Inflammatory macrophage (primary cell): Measurements from ENCODE around the gene HCRT.
"Not testable (repeated sequence)": the region's sequence is repeated elsewhere in the genome, so short reads cannot be mapped to it uniquely, and the experiment has no call there.

Source experiments
- DNase-seq, 2 donors: peaks; one replicate each; pipeline ENCODE4 v3.0.0-alpha.2; 2020 to 2022

Gene HCRT

DNA sequence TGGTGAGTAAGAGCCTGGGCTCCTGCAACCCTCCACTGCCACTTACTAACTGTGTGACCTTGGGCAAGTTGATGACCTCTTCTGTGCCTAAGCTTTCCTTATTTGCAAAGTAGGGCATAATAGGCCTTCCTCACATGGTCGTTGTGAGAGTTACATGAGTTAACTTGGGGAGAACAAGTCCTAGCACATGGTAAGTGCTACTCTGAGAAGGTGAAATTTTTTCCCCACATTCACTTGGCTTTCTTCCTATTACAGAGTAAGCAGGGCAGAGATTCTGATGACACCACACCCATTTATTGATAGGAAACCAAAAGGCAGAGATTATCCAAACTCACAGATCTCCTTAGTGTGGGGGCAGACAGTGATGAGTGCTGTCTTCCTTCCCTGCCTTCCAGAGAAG lies 5.9 kb downstream of the HCRT start:
- peak in 1 of 2 donors; percentile 25 for DNase-seq

DNA sequence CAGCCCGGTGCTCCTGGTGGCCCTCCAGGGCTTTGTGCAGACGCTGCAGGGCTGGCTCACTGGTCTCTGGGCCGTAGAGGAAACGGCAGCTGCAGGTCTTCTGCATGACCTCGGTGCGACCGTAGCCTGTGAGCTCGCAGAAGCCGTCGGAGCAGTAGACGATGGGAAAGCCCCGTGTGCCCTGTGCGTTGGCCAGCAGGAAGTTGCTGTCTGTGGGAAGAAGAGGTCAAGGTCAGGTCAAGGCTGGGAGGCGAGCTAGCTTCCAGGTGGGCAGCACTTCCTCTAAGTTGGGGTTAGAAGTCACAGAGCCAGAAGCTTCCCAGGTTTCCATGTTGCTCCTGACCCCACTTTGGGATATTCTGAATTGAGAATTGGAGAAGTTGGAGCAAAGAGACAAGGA lies 6.4 kb downstream of the HCRT start:
- peak; percentile 70 to 93 for DNase-seq

DNA sequence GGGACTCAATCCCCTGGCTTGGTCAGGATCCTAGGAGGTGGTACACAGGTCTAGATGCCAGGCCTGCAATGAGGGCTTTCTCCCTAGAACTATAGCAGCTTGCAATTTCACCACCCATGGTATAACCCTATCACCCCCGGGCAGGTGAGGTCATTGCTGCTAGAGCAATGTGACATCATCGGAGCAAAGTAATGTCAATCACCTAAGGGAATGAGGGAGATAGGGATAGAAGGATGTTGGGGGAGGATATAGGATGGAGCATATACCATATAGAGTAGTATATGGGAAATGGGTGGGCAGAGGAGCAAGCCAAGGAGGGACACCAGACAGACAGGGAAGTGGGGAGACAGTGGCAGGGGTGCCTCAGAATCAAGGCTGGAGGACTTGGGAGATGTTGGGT lies 7.6 kb downstream of the HCRT start:
- DNase-seq, result no peak

GRCh38 chr17:42174126-42174783 lies 11.0 kb downstream of the HCRT start:
- peak in 1 of 2 donors; percentile 32 for DNase-seq

- no peak for DNase-seq
These were observed 13.4 kb downstream of the HCRT start for GRCh38 chr17:42171831-42172230.

GRCh38 chr17:42169351-42169750 lies 15.9 kb downstream of the HCRT start:
- DNase-seq, result no peak

DNA sequence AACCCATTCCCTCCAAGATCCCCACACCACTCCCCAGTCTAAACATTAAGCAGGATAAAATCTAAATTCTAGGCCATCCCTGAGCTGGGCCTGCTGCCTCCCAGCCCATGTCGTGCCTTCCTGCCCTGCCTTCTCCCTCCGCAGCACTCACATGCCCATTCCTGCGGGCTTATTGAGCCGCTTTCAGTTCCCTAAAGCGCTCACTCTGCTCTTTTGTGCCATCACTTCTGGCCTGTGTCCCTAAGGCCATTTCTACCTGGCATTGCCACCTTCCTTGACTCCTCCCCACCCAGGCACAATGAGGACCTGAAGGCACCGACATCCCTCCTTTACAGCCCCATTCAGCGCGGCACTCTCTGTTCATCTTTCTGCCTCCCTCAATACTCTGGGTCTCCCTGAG lies 17.4 kb downstream of the HCRT start:
- peak; percentile 42 to 67 for DNase-seq

DNA sequence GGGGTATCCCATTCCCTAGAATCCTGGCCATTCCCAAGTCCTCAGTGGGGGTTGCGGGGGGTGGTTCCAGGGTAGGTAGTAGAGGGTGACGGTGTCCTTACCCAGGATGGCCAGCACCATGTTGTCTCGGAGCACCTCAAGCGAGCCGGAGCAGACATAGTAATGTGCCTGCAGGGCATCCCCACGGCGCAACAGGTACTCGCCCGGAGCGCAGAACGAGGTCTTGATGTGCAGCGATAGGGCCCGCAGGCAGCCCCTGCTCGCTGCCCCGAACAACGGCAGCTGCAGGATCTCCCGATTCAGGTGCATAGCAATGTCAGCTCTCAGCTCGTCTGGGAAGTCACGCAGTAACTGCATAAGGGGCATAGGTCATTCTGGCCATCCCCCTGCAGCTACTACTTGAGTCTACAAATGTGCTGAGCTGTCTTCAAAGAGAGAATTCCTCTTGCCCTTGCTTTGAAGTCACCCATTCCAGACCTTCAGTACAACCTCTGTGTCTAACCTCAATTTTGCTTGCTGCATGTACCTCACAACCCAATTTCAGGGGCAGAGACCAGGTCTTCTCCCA lies 19.0 kb downstream of the HCRT start:
- no peak for DNase-seq

GRCh38 chr17:42165751-42166150 lies 19.5 kb downstream of the HCRT start:
- DNase-seq, result no peak

DNA sequence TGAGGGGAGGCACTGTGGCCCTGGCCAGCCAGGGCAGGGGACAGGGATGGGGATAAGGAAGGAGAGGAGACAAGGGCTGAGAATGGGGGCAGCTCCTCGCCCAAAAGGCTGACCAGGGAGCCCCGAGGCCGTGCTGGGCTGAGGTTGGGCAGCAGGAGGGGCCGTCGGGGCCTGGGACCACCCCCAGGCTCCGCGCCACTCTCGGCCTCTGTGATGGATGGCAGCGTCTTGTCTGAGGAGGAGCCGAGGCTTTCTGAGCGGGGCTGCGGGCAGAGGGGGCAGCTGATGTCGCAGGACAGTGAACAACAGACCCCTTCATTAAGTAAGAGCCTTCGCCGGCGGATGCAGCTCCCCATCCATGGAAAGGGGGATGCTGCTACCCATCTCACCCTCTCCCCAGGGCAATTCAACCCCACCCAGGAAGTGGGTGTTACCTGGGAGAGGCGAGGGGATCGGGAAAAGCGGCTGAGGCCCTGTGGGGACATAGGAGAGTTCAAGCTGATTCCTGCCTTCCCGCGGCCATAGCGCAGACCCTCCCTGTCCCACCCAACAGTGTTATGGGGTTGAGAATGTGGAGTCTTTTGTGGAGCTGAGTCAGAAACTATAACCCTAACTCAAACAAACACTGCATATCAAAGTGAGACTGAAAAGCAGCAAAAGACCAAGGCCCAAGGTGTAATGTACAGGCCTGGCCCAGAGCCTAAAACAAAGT lies 21.4 kb downstream of the HCRT start:
- DNase-seq, result no peak

GRCh38 chr17:42163113-42163512 lies 22.1 kb downstream of the HCRT start:
- peak; percentile 10 to 25 for DNase-seq

- DNase-seq, result no peak
These were observed 24.7 kb downstream of the HCRT start for GRCh38 chr17:42160531-42160910.

GRCh38 chr17:42159796-42160530 lies 25.3 kb downstream of the HCRT start:
- DNase-seq, result no peak

DNA sequence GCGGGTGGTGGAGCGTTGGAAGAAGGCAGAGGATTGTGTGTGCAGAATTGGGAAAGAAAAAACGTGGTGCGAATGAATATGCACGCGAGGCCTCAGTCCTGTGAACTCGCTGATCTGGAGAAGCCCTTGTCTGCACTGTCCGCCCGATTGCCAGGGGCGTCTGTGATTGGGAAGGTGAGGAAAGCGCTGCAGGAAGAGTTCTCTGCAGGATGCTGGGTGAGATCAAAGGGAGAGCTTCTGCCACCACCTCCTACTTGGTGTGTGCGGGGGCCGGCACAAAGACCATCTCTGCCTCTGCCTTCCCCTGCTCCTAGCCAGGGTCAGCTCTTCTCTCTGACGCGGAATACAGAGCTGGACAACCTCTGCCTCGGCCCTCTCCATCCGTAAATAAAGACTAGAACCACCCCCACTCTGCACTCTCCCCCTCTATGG lies 29.6 kb downstream of the HCRT start:
- no peak for DNase-seq

DNA sequence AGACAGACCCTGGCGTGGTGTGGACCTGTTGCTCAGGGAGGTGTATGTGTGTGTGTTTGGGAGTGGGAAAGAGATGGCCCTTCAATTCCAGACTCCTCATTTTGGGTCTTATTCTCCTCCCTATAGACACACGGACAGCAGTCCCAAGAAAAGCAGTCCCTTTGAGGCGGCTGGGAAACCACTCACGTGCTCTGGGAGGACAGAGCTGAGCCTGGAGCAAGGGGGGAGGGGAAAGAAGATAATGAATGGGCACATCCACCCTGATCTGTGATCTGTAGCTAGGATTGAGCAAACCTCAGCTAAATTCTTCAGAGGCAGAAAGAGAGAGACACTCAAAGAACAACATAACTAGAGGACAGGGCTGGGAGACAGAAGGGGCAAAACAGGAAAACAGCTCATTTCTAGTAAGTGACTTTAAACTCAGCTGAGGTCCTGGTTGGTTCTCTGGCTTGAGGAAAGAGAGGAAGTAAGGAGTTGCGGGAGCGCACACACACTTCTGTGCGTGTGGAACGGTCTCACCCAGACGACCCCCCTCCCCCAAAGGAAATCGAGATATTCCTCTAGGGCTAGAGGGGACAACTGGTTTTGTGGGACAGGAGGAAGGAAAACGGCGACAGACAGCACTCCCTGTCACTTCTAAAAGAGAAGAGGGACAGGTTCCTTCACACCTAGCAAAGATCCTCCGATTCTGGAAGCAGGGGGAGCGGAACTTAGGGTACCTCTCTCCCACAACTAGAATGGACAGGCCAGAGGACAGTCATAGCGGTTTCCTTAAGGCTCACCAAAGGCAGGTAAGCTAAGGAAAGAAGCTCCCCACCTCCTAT lies 31.1 kb downstream of the HCRT start:
- peak; percentile 34 to 54 for DNase-seq

DNA sequence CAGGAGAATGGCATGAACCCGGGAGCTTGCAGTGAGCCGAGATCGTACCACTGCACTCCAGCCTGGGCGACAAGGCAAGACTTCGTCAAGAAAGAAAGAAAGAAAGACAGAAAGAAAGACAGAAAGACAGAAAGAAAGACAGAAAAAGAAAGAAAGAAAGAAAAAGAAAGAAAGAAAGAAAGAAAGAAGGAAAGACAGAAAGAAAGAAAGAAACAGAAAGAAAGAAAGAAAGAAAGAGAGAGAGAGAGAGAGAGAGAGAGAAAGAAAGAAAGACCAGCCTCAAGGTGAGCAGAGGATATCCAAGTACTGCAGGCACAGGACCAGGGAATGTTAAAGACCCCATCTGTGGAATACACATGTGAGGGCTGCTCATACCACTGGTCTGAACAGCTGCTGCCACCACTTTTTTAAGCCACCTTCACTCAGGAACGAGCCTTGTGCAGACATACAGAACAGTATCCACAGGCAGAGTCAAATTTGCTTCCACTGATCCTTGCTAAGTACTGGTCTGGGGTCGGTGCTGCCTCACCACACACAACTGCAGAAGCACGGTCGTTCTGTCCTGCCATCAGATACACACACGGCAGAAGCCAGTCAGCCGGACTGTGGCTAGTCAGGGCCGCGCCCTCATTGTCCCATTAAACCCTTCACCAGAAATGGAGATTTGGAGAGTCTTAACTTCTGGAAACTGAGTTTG lies 38.2 kb downstream of the HCRT start:
- no peak for DNase-seq

GRCh38 chr17:42143138-42143537 lies 42.1 kb downstream of the HCRT start:
- DNase-seq, result not testable (repeated sequence)

DNA sequence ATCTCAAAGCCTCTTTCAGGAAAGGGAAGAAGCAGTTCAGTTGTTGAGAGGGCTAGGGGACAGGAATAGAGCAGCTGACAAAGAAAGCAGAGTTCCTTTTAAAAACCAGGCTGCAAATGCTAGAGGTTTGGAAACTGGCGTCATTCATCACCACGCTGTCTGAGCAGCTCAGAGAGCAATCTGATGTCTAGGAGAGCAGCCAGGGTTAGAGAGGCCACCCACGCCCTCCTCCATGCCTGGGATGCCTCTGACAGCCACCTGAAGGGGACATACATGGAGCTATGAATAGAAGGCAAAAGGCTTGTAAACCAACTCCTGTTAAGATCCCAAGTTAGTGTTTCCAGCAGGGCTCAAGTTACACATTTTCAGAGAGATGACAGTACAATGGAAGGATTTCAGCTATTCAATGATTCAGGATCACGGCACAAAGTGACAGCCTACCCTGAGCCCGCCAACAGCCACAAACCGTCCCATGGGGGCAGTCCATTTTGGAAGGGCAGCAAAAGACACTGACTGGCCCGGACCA lies 42.8 kb downstream of the HCRT start:
- DNase-seq, result peak in 1 of 2 donors; percentile 37

GRCh38 chr17:42141382-42141781 lies 43.9 kb downstream of the HCRT start:
- peak; percentile 14 to 39 for DNase-seq

- not testable (repeated sequence) for DNase-seq
These were observed 44.6 kb downstream of the HCRT start for GRCh38 chr17:42140690-42141089.

GRCh38 chr17:42138749-42139492 lies 46.3 kb downstream of the HCRT start:
- no peak for DNase-seq
